ENCODE data around the gene CHCT1.
A peak's percentile ranks its signal among the peaks of the same experiment; 100 is the strongest.
"Not testable (repeated sequence)": the region's sequence is repeated elsewhere in the genome, so short reads cannot be mapped to it uniquely, and the experiment has no call there.

Gene CHCT1

GRCh38 chr17:60422162-60422665, at the start of gene CHCT1:
Gene CHCT1, plus strand, starts transcription at chr17:60422489. Its CDS starts 104 bp downstream, at chr17:60422593.
- H3K4me3 ChIP-seq, result peak within 1 kb of the TSS; percentile 32 to 49 (median 41)
- peak within 1 kb of the TSS in 17 of 21 experiments; percentile 25 to 85 (median 63) for H3K27ac ChIP-seq

DNA sequence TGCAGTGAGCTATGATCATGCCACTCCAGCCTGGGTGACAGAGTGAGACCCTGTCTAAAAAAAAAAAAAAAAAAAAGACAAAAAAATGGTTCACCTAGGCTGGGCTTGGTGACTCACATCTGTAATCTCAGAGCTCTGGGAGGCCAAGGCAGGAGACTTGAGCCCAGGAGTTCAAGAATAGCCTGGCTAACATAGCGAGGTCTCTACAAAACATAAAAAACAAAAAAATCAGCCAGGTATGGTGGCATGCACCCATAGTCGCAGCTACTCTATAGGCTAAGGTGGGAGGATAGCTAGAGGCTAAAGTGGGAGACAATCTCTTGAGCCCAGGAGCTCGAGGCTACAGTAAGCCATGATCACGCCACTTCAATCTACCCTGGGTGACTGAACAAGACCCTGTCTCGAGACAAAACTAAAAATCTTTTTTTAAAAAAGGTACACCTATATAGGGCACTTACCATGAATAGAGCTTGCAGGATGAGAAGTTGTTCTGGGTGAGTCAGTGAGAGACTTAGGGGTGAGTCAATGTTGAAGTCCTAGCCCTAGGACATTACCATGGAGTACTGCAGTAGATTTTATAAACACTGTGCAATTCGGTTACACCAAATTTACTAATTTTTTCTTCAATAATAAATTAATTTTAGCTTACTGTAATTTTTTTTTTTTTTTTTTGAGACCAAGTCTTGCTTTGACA, 49.4 kb upstream of the CHCT1 start:
- H3K4me3 ChIP-seq, result no peak overlapping the region
- no peak overlapping the region for H3K27ac ChIP-seq

- H3K27ac ChIP-seq, result not testable (repeated sequence)
Observed at GRCh38 chr17:60378187-60378586, 44.1 kb upstream of the CHCT1 start.

GRCh38 chr17:60379461-60379860, 42.8 kb upstream of the CHCT1 start:
- H3K4me3 ChIP-seq, H3K27ac ChIP-seq: not testable (repeated sequence)

More at GRCh38 chr17:60378187-60378586, 44.1 kb upstream of the CHCT1 start:
- not testable (repeated sequence) for H3K4me3 ChIP-seq

- Histone ChIP-seq H3K4me3 (no peak overlapping the region), H3K27ac (no peak overlapping the region)
Observed at GRCh38 chr17:60381958-60382357, 40.3 kb upstream of the CHCT1 start.

GRCh38 chr17:60383379-60383778, 38.9 kb upstream of the CHCT1 start:
- Histone ChIP-seq H3K4me3 (no peak overlapping the region), H3K27ac (no peak overlapping the region)

- H3K4me3 ChIP-seq, H3K27ac ChIP-seq: not testable (repeated sequence)
Observed at GRCh38 chr17:60384921-60385320, 37.4 kb upstream of the CHCT1 start.

DNA sequence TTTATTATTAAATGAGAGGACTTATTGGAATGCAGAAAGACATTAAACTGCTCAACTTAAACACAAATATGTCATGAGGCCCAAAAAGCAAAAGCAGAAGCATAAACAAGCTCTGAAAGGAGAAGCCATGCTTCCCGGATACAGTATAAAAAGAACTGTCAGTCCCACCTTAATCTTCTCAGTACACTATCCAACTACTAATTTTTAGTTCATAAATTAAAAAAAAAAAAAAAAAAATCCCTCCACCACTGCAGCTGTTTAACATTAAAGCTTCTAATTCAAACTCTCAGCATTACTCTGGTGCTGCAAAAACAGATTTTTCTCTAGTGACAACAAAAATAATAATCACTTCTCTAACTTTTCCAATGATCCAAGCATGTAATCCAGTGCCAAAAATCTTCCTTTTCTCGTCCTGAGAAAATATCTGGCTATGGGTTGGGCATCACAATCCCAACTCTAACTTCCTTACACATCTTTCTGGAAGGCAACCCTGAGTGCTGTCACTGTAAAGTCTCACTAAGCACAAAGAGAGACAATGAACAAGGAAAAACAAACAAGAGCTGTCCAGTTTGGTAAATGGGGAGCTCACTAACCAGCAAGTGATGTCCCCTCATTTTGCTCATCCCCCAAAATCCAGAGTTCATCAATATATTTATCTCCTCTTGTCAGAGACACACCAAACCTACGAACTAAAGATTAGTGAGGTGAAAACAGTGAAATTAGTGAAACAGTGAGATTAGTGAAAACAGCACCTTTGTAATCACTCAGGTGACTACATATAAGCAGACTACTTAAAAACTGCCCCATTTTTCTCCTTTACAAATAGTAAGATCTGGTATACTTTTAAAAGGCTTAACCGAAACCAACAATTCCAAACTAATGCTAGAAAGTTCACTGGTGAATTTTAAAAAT, 35.9 kb upstream of the CHCT1 start:
- peak overlapping the region in 5 of 21 experiments; percentile 1 to 56 (median 37) for H3K27ac ChIP-seq
- H3K4me3 ChIP-seq, result no peak overlapping the region

GRCh38 chr17:60387666-60388065, 34.6 kb upstream of the CHCT1 start:
- Histone ChIP-seq H3K4me3 (no peak overlapping the region), H3K27ac (no peak overlapping the region)

- Histone ChIP-seq H3K4me3 (no peak overlapping the region), H3K27ac (peak overlapping the region in 1 of 21 experiments; percentile 26)
Observed at GRCh38 chr17:60388742-60389141, 33.5 kb upstream of the CHCT1 start.

DNA sequence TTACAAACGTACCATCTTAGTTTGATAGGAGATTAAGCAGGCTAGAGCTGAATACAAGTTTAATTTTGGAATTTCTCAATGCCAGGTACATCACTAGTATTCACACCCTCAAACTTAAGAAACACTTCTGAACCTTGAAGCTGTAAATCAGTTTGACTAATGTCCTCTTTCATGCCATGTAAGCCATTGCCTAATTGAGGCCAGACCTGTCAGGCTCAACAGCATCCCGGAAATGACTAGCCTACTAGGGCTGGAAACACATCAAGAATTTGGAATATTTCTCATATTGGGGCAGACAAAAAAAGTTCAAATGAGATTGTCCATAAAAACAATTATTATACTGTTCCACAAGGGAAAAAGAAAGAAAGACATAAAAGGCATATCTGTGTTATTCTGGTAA, 32.1 kb upstream of the CHCT1 start:
- Histone ChIP-seq H3K4me3 (peak overlapping the region; percentile 70 to 96 (median 85)), H3K27ac (peak overlapping the region in 18 of 21 experiments; percentile 18 to 99 (median 97))

DNA sequence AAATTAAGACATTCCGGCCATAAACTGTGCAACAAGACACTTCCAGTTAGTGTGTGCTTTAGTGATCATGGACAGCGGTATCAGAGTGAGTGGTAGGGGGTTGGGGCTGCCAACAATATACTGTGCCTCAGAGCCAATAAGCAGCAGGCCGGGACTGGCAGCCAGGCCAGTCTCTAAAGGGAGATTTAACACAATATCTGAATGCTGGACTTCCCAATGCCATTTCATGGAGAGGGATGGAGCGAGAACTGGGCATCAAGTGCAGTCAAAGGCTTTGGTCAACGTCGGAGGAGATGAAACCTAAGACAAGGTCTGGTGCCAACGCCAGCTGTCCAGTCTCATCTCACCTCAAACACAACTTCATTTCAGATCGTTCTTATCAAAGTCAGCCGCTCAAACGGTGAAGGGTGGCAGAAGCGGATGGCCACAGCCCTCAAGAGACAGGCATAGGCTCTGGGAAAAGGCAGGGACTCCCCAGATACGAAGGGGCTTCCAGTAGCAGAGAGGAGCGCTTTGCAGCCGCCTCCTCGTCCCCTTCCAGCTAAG, 31.3 kb upstream of the CHCT1 start:
- Histone ChIP-seq H3K27ac (peak overlapping the region; percentile 88 to 99 (median 97)), H3K4me3 (peak overlapping the region; percentile 70 to 96 (median 85))

DNA sequence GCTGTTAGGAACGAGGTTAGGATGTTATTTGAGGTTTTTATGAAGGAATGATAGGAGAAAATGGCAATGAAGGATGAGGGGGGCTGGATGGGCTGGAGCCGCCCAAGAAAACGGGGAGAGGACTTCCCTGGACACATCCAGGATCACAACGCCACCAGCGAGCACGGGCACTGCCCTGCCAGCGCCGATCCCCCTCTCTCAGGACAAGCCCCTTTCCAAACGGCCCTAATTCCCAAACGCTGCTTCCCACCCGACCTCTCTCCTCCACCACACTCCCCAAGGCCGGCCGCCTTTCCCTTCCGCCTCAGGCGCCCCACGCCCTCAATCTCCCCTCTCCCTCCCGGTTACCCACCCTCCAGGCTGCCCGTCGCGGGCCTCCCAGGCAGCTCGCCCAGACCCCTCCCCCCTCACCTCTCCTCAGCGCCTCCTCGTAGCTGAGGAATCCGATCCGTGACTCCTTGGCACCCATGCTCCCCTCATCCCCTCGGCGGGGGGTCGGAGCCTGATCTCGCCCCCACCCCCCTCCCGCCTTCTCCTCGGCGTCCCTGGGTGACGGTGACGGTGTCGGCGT, 30.7 kb upstream of the CHCT1 start:
- Histone ChIP-seq H3K27ac (peak overlapping the region; percentile 88 to 99 (median 97)), H3K4me3 (peak overlapping the region; percentile 70 to 96 (median 85))

DNA sequence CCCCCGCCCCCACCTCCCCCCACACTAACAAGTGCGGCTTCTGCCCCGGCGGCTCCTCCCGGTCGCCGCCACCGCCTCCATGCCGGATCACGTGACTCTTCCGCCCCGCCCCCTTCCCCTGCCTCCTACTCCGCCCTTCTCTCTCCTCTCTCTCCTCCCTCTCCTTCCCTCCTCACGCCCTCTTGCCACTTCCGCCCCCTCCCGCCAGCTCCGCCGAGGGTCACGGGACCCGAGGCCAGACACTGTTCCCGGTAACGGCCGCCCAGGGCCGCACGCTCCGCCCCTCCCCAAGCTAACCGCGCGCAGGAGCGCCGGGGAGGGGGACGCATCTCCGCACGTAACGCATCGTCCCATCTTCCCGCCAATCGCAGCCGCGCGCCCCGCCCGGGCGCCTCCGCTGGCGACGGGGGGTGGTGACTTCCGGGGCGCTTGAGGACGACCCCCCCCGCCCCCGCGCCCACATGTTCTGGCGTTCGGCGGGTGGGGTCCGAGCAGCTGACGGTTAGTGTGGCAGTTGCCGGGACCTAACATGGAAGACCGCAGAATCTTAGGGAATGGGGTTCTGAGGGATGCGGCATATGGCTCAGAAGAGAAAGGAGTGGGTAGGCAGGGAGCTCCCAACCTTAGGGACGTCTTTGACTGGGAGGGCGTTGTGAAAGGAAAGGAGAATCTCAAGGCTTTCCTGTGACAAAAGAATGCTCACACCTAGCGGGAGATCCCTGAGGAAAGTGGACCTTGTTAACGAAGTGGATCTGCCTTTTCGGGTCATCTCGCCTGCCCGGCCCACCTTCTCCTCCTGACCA, 30.0 kb upstream of the CHCT1 start, which contains the start of gene USP32:
Gene USP32 (minus strand): TSS at position 92 of the 803 bp plus-strand sequence. CDS start 194 bp downstream, outside the sequence.
- H3K27ac ChIP-seq, result peak within 1 kb of the TSS; percentile 88 to 99 (median 97)
- H3K4me3 ChIP-seq, result peak within 1 kb of the TSS; percentile 70 to 96 (median 85)

- peak overlapping the region; percentile 88 to 99 (median 97) for H3K27ac ChIP-seq
- peak overlapping the region; percentile 70 to 96 (median 85) for H3K4me3 ChIP-seq
Observed at GRCh38 chr17:60392845-60393702, 29.2 kb upstream of the CHCT1 start.

DNA sequence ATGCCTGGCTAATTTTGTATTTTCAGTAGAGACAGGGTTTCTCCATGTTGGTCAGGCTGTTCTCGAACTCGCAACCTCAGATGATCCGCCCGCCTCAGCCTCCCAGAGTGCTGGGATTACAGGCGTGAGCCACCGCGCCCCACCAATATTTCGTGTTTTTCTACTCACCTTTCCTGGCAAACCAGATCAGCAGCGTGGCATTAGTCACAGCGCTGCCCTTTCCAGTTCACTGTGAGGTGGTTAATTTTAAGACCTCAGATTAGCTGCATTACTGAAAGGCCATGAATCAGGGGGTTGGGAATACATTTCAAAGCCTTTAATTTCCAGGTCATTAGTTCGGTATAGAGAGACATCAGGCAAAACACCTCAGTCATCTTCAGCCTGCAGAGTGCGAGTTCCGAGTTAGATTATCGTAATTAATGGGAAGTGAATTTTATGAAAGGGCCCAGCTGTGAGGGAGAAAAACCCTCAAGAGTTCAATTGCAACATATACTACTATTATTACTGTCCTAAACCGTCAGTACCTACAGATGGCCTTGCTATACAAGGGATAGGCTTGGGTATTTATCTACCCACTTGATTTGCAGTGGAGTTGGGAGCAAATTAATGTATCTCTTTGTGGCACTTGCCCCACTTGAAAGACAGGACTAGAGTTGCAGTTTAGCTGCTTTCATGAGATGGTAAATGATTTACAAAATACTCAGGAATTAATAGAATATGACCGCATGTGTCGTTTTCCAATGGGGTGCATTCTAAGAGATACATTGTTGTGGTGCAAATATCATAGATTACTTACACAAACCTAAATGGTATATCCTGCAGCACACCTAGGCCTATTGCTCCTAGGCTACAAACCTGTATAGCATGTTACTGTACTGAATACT, 28.2 kb upstream of the CHCT1 start:
- H3K27ac ChIP-seq, result peak overlapping the region in 13 of 21 experiments; percentile 29 to 99 (median 97)
- no peak overlapping the region for H3K4me3 ChIP-seq
